RPMI8226 (cell line): ENCODE data around the gene SMC1B.
A peak's percentile ranks its signal among the peaks of the same experiment; 100 is the strongest.
"Not testable (repeated sequence)": the region's sequence is repeated elsewhere in the genome, so short reads cannot be mapped to it uniquely, and the experiment has no call there.

ENCODE experiments used
- DNase-seq: peaks from one replicate; pipeline ENCODE4 v3.0.0-alpha.2; 2015

The SMC1B gene

GRCh38 chr22:45442116-45442515 is 28.7 kb upstream of the SMC1B start:
- no peak for DNase-seq

GRCh38 chr22:45441138-45441537 is 27.7 kb upstream of the SMC1B start:
- DNase-seq: peak; percentile 78

GRCh38 chr22:45440688-45441087 is 27.3 kb upstream of the SMC1B start:
- DNase-seq: not testable (repeated sequence)

GRCh38 chr22:45438336-45438735 is 24.9 kb upstream of the SMC1B start:
- no peak for DNase-seq

GRCh38 chr22:45436871-45437517 is 23.6 kb upstream of the SMC1B start:
- DNase-seq: not testable (repeated sequence)

- DNase-seq: peak; percentile 84
Measured at GRCh38 chr22:45435544-45436139, 22.2 kb upstream of the SMC1B start.

GRCh38 chr22:45434981-45435380 is 21.6 kb upstream of the SMC1B start:
- no peak for DNase-seq

- no peak for DNase-seq
Measured at GRCh38 chr22:45430871-45431270, 17.5 kb upstream of the SMC1B start.

- DNase-seq: no peak
Measured at GRCh38 chr22:45429981-45430775, 16.8 kb upstream of the SMC1B start.

GRCh38 chr22:45429424-45429823 is 16.0 kb upstream of the SMC1B start:
- no peak for DNase-seq

- DNase-seq: no peak
Measured at GRCh38 chr22:45428391-45429385, 15.3 kb upstream of the SMC1B start.

- no peak for DNase-seq
Measured at GRCh38 chr22:45427114-45427513, 13.7 kb upstream of the SMC1B start.

GRCh38 chr22:45426387-45426786 is 13.0 kb upstream of the SMC1B start:
- DNase-seq: no peak

GRCh38 chr22:45425531-45426265 is 12.3 kb upstream of the SMC1B start:
- DNase-seq: no peak

- DNase-seq: no peak
Measured at GRCh38 chr22:45425101-45425500, 11.7 kb upstream of the SMC1B start.

GRCh38 chr22:45424241-45424731 is 10.9 kb upstream of the SMC1B start:
- peak; percentile 32 for DNase-seq

GRCh38 chr22:45423524-45423923 is 10.1 kb upstream of the SMC1B start:
- DNase-seq: no peak

GRCh38 chr22:45422237-45422983 is 9.0 kb upstream of the SMC1B start:
- no peak for DNase-seq

- DNase-seq: no peak
Measured at GRCh38 chr22:45421349-45422055, 8.1 kb upstream of the SMC1B start.

GRCh38 chr22:45420539-45420938 is 7.1 kb upstream of the SMC1B start:
- no peak for DNase-seq
